ENCODE data around the gene AFAP1.

DNA sequence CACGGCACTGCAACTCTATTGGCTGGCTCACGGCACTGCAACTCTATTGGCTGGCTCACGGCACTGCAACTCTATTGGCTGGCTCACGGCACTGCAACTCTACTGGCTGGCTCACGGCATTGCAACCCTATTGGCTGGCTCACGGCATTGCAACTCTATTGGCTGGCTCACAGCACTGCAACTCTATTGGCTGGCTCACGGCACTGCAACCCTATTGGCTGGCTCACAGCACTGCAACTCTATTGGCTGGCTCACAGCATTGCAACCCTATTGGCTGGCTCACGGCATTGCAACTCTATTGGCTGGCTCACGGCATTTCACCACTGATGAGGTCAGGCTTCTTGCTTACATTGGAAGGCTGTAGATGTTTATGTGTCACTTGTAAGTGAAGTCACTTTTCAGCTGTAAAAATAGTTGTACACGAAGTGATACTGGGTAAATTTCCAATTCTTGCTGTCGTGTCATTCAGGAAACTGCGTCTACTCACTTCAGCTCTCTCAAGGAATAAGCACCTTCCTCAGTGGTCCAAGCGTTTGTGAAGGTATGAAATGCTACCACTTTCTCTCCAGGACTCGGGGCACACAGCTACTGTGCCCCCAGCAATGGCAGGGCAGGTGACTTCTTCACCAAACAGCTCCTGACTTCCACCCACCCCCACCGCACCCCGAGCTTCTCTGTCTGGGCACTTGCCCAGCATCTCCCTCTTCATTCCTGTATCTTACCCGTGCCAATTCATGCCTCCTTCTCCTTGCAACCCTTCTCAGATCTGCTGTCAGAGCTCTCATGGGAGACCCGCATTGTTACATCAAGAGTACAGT, 141.3 kb downstream of the AFAP1 start:
- TF ChIP-seq GATA3 (IDR thresholded peaks at IDR 0.05; ENCODE audit: low read depth, low read length) = no peak
- TF ChIP-seq GATA2 (IDR thresholded peaks at IDR 0.05; ENCODE audit: low read depth, low read length) = no peak

Measured in SH-SY5Y (cell line).